DLD1 (cell line): Measurements from ENCODE around the gene S100Z.
"Not testable (repeated sequence)": the region's sequence is repeated elsewhere in the genome, so short reads cannot be mapped to it uniquely, and the experiment has no call there.

ENCODE experiments used
- in situ Hi-C: cut with HindIII; loops from 2 replicates; pipeline ENCODE4 v1.10.0; 2017; ENCODE audit warnings: low sequenced_read_pairs

The S100Z gene

DNA sequence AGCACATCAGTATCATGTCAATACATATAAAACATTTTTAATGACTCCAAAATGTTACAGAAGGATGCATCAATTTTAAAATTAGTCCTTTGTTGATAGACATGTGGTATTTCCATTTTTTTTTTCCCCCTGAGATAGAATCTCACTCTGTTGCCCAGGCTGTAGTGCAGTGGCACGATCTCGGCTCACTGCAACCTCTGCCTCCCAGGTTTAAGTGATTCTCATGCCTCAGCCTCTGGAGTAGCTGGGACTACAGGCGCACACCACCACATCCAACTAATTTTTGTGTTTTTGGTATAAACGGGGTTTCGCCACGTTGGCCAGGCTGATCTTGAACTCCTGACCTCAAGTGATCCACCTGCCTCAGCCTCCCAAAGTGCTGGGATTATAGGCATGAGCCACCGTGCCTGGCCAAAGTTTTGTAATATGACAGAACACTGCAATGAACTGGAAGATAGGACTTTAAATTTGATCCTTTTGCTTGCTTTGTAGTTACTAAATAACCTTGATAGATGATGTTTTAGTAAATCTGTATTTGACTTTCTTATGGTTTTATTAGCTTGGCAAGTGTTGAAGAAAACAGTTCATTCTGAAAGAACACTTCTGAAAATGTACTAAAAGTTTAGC is 27.6 kb upstream of the S100Z start:
- in situ Hi-C loops = not testable (repeated sequence)

GRCh38 chr5:76826416-76826815 is 23.4 kb upstream of the S100Z start:
- in situ Hi-C loops = not testable (repeated sequence)

- in situ Hi-C loops = no loop called here
These were observed 18.7 kb upstream of the S100Z start for GRCh38 chr5:76831110-76831452.

- in situ Hi-C loops = no loop called here
These were observed 13.6 kb upstream of the S100Z start for GRCh38 chr5:76836181-76836580.

- in situ Hi-C loops = no loop called here
These were observed 13.2 kb upstream of the S100Z start for GRCh38 chr5:76836585-76836984.

DNA sequence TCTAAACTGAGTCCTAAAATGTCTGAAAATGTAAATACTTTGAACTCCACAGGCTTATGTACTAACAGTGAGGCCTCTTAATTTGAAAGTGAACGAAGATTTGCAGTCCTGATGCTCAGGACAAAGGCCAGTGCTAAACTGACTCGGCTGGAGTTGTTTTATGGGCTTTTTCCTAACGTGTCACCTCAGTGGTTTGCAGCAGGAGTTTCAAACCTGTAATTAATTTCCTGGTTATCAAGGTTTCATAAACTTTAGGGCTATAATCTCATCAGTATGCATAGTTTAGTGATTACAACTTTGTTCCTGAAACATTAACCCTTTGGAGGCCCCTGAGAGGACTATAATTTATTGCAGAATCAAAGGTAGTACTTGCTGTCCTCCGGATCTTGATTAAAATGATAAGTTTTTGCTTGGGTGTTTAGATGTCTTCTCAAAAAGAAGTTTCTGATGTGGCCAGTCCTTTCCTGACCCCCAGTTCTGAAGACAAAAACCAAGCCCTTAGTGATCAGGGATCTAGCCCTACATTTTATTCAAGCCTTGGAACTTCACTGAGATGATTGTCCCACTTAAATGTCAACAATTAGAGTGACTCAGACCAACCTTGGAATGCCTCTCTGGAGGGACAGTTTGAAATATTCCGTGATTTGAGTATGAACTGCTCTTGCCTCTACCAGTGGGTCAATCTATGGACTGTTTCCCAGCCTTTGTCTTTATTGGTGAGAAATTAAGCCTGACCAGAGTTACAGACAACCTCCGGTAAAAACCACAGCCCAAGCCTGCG is 11.1 kb upstream of the S100Z start:
- in situ Hi-C loops = no loop called here

DNA sequence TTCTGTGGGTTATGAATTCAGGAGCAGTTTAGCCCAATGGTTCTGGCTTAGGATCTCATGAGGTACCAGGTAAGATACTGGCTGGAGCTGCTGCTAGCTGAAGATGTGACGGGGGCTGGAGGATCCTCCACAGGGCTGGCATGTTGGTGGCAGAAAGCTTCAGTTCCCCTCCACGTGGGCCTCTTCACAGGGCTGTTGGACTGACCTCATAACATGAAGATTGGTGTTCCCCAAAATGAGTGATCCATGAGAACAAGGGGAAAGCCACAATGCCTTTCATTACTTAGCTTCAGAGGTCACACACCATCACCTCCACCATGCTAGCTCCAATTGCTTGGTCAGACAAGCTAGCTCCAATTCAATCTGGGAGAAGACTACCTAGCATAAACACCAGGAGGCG is 8.5 kb upstream of the S100Z start:
- in situ Hi-C loops = no loop called here

DNA sequence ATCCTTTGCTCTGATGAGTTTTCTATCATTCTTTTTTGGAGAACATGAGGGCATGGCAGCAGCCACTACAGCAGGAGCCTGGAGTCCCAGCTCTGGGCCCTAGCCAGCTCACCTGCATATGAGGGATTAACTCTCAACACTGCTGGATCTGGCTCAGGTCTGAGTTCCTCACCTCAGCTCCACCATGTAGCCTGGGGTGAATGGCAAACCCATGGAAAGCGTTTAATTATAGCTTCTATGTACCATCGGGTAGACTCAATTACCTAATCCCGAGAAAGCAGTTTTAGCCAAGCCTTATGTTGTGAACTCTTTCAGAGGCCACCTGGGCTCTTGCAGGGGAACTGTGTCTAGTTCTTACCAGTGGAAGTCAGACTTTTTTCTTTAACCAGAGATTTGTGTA is 3.9 kb upstream of the S100Z start:
- in situ Hi-C loops = no loop called here

GRCh38 chr5:76850543-76851145 is 830 bp downstream of the S100Z start:
- in situ Hi-C loops = no loop called here

DNA sequence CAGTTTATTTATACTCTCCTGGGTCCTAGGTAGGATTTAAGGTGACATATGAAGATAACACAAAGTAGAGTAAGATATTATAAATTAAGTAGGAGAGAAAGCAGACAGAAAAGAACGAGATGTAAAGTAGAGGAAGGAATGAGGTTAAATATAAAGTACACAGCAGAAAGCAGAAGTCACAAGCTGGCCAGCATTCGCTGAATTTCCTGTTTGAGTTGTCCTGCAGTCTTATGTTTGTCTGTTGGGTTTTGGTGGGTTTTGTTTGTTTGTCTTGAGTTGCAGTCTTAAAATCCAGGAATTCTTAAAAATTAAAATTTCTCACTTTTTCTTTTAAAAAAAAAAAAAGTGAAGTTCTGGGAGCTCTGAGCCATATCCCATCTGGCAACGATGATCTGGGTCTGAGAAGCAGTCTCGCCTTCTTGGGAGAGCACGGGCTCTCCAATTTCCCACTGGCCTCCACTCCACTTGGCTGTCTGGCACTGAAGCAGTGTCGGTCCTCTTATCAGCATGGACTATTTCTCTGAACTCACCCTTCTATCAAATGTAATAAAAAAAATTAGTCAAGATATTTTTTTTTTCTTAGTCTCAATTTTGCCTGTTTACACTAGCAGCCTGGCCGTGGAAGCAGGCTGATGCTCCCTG is 2.0 kb downstream of the S100Z start:
- in situ Hi-C loops = no loop called here

DNA sequence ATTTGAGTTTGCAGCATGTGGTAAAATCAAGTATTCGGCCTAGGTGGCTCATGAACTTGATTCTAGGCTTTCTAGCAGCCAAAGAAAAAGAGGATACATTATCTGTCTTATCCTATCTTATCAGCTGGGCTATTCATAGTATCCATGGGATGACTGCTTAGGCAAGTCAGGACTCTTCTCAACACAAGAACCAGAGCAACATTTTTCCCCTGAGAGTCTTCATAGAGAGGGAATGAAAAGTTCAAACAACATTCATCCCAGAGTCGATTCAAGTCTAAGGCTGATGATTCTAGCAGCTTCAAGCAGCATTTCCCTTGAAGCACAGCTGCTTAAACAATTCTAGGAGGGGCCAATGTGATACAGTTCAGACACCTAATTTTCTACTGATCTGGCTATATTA is 3.0 kb downstream of the S100Z start:
- in situ Hi-C loops = no loop called here

DNA sequence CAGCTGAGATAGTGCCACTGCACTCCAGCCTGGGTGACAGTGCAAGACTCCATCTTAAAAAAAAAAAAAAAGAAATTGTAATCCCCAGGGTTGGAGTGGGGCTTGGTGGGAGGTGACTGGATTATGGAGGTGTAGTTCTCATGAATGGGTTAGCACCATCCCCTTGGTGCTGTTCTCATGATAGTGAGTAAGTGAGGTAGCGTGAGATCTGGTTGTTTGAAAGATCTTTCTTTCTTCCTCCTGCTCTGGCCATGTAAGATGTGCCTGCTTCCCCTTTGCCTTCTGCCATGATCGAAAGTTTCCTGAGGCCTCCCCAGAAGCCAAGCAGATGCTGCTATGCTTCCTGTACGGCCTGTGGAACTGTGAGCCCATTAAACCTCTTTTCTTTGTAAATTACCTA is 3.9 kb downstream of the S100Z start:
- in situ Hi-C loops = not testable (repeated sequence)

DNA sequence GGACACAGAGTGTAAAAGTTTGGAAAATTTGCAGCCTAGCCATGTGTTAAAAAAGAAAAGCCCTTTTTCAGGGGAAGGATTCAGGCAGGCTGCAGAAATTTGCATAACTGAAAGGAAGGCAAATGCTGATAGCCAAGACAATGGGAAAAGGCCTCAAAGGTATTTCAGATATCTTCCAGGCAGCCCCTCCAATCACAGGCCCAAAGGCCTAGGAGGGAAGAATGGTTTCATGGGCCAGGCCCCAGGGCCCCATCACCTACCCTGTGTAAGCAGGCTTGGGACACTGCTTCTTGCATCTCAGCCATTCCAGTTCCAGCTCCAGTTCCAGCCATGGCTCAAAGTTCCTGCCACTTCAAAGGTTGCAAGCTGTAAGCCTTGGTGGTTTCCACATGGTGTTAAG is 4.8 kb downstream of the S100Z start:
- in situ Hi-C loops = no loop called here

DNA sequence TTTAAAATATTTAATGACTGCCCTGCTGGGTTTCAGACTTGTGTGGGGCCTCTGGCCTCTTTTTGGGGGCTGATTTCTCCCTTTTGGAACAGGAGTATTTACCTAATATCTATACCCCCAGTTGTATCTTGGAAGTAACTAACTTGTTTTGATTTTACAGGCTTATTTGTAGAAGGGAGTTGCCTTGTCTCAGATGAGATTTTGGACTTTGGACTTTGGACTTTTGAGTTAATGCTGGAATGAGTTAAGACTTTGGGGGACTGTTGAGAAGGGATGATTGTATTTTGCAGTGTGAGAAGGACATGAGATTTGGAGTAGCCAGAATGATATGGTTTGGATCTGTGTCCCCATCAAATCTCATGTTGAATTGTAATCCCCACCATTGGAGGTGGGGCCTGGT is 5.7 kb downstream of the S100Z start:
- in situ Hi-C loops = not testable (repeated sequence)

- in situ Hi-C loops = no loop called here
These were observed 6.1 kb downstream of the S100Z start for GRCh38 chr5:76855961-76856360.

DNA sequence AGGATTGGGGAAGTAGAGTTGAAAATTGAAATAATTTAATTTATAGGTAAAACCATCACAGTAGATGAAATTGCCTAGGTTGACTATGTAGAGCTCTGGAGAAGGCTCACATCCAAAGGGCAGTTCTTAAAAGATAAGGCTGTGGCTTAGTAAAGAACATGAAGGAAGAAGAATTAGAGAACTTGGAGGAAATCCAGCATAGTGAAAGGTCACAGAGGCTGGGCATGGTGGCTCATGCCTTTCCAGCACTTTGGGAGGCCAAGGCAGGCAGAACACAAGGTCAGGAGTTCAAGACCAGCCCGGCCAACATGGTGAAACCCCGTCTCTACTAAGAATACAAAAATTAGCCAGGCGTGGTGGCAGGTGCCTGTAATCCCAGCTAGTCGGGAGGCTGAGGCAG is 7.0 kb downstream of the S100Z start:
- in situ Hi-C loops = not testable (repeated sequence)

DNA sequence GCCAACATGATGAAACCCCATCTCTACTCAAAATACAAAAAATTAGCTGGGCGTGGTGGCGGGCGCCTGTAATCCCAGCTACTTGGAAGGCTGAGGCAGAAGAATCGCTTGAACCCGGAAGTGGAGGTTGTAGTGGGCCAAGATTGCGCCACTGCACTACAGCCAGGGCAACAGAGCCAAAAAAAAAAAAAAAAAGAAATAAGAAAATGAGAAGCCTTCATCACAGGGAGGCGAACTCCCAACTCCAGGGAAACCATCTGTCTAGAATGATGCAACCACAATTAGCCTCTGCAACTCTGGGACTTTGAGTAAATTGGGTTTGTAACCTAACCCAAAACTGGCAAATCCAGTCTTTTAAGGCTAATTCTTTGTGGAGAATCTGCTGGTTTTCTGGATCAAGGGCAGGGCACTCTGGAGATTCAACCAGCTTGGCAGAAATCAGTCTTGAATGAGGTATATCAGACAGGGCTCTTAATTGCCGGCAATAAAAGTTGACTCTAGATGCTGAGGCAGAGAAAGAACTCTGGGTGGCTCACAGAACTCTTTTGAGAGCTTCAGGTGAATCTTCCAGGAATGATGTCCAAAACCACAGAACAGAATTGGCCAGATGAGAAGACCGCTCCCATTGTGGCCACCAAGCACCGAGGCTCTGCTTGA is 9.9 kb downstream of the S100Z start:
- in situ Hi-C loops = no loop called here

DNA sequence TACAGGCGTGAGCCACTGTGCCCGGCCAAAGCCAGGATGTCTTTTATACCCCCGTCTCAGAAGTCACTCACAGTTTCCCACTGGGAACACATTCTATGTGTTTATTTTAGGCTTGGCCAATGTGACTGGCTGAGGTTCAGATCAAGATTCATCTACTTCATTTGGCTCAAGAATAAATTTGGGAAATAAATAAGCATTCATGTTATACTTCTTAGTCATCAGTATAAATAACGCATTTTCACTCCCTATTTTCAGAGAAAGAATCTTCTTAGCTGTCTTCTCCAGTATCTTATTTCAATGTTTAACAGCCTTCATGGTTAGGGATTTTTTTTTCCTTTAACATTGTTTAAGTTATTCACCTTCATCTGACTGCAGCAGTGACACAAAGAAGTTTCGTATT is 11.8 kb downstream of the S100Z start:
- in situ Hi-C loops = no loop called here

GRCh38 chr5:76863001-76863400 is 13.2 kb downstream of the S100Z start:
- in situ Hi-C loops = no loop called here

DNA sequence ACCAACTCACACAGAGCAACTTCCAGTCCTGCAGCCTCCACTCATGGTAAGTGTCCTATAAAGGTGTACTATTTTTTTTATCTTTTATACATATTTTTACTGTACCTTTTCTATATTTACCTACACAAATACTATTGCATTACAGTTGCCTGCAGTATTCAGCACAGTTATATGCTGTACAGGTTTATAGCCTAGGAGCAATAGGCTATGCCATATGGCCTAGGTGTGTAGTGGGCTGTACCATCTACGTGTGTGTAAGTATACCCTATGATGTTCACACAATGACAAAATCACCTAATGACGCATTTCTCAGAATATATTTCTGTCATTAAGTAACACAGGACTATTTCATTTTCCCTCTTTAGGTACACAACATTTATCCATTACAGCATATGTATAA is 16.7 kb downstream of the S100Z start:
- in situ Hi-C loops = no loop called here

GRCh38 chr5:76867038-76867437 is 17.2 kb downstream of the S100Z start:
- in situ Hi-C loops = no loop called here
